ENCODE data around the gene MPV17.

MPV17 gene

GRCh38 chr2:27351802-27352598 is 29.1 kb upstream of the MPV17 start:
- in situ Hi-C loops (cut with HindIII; ENCODE audit: low sequenced_read_pairs), result no loop called here
- no peak for DNase-seq (ENCODE audit: low read depth)
- H3K4me3 ChIP-seq (ENCODE audit: low read depth, low read length), result no peak overlapping the region
- TF ChIP-seq, protein P1, sequence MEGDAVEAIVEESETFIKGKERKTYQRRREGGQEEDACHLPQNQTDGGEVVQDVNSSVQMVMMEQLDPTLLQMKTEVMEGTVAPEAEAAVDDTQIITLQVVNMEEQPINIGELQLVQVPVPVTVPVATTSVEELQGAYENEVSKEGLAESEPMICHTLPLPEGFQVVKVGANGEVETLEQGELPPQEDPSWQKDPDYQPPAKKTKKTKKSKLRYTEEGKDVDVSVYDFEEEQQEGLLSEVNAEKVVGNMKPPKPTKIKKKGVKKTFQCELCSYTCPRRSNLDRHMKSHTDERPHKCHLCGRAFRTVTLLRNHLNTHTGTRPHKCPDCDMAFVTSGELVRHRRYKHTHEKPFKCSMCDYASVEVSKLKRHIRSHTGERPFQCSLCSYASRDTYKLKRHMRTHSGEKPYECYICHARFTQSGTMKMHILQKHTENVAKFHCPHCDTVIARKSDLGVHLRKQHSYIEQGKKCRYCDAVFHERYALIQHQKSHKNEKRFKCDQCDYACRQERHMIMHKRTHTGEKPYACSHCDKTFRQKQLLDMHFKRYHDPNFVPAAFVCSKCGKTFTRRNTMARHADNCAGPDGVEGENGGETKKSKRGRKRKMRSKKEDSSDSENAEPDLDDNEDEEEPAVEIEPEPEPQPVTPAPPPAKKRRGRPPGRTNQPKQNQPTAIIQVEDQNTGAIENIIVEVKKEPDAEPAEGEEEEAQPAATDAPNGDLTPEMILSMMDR (IDR thresholded peaks at IDR 0.05; ENCODE audit: low read depth, low read length, missing control alignments), result no peak

- in situ Hi-C loops (cut with HindIII; ENCODE audit: low sequenced_read_pairs), result no loop called here
- TF ChIP-seq, protein P1 (IDR thresholded peaks at IDR 0.05; ENCODE audit: low read depth, low read length, missing control alignments), result no peak
- DNase-seq (ENCODE audit: low read depth), result no peak
- H3K4me3 ChIP-seq (ENCODE audit: low read depth, low read length), result no peak overlapping the region
Measured at GRCh38 chr2:27350106-27350693, 27.3 kb upstream of the MPV17 start.

GRCh38 chr2:27347641-27348040 is 24.7 kb upstream of the MPV17 start:
- in situ Hi-C loops (cut with HindIII; ENCODE audit: low sequenced_read_pairs), result no loop called here
- no peak overlapping the region for H3K4me3 ChIP-seq (ENCODE audit: low read depth, low read length)
- no peak for DNase-seq (ENCODE audit: low read depth)
- TF ChIP-seq, protein P1 (IDR thresholded peaks at IDR 0.05; ENCODE audit: low read depth, low read length, missing control alignments), result no peak

- DNase-seq (ENCODE audit: low read depth), result no peak
- TF ChIP-seq, protein P1 (IDR thresholded peaks at IDR 0.05; ENCODE audit: low read depth, low read length, missing control alignments), result no peak
- no peak overlapping the region for H3K4me3 ChIP-seq (ENCODE audit: low read depth, low read length)
- in situ Hi-C loops (cut with HindIII; ENCODE audit: low sequenced_read_pairs), result no loop called here
Measured at GRCh38 chr2:27336173-27336572, 13.3 kb upstream of the MPV17 start.

DNA sequence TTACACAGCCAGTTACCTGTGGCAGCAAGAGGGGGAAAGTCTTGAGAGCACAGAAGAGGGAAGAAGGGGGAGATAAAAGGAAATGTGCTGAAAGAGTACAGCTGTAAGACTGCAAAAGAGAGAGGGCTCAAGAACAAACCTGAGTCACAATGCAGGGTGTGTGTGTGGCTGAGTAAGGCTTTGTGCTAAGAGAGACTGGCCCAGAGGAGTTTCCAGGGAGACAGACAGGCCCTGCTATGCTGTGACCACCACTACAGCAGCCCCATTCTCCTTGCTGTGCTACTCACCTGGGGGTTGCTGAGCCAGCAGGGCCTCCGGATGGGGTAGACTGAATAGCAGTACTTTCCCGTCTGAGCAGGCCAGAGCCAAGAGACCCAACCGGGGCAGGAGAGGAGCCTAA is 12.4 kb upstream of the MPV17 start:
- TF ChIP-seq, protein P1 (IDR thresholded peaks at IDR 0.05; ENCODE audit: low read depth, low read length, missing control alignments), result no peak
- DNase-seq (ENCODE audit: low read depth), result no peak
- in situ Hi-C loops (cut with HindIII; ENCODE audit: low sequenced_read_pairs), result no loop called here
- H3K4me3 ChIP-seq (ENCODE audit: low read depth, low read length), result no peak overlapping the region

GRCh38 chr2:27324720-27325119 is 1.8 kb upstream of the MPV17 start:
- in situ Hi-C loops (cut with HindIII; ENCODE audit: low sequenced_read_pairs), result no loop called here
- no peak for DNase-seq (ENCODE audit: low read depth)
- no peak overlapping the region for H3K4me3 ChIP-seq (ENCODE audit: low read depth, low read length)
- TF ChIP-seq, protein P1 (IDR thresholded peaks at IDR 0.05; ENCODE audit: low read depth, low read length, missing control alignments), result no peak

Data from astrocyte of the cerebellum (primary cell).